Panc1 (cell line): ENCODE results near the gene ZNF775.

ENCODE experiments used
- POLR2AphosphoS5 ChIP-seq: IDR thresholded peaks from 2 replicates; pipeline ENCODE4 v1.6.1; 2012; ENCODE audit warnings: mild to moderate bottlenecking, low read depth, low read length, moderate library complexity
- TF ChIP-seq, protein P1 (sequence below): fragments of 450-650 bp; IDR thresholded peaks from 2 replicates; pipeline ENCODE4 v1.5.1; 2017; ENCODE audit warnings: mild to moderate bottlenecking

DNA sequence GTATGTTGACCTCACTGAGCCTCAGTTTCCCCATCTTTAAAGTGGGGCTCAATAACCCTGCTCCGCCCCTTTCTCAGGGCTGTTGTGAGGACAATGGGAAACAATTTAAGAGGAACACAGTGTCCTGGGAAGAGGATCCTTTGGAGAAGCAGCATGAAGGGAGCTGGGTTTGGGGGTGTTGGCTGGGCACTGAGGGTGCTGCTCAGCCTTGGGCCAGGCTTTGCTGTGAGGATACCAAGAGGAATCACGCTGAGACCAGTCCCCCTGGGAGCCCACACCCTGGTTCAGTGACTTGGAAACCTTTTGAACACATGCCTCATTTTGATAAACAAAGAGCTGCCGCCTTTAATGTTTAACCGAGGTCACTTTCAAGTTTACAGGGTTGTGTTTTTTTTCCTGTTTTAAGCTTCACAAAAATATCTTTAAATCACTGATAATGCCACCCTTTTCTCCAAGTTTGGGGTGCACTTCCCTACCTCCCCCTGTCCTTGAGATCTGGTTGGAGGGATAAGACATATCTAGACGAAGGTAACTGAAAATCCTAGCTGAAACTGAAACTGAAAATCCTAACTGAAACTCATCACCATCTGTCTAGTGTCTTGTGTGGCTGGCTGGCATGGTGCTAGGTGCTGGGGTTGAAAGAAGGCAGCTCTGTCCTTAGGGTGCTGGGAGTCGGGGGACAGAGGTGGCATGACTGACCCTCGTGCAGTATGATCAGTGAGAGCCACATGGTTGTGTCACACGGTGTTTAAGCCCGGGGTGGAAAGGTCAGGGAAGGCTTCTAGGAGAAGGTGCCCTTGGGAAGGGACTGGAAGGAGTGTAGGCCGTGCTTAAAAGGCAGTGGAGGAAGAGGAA is 27.7 kb downstream of the ZNF775 start:
- TF ChIP-seq, protein P1, sequence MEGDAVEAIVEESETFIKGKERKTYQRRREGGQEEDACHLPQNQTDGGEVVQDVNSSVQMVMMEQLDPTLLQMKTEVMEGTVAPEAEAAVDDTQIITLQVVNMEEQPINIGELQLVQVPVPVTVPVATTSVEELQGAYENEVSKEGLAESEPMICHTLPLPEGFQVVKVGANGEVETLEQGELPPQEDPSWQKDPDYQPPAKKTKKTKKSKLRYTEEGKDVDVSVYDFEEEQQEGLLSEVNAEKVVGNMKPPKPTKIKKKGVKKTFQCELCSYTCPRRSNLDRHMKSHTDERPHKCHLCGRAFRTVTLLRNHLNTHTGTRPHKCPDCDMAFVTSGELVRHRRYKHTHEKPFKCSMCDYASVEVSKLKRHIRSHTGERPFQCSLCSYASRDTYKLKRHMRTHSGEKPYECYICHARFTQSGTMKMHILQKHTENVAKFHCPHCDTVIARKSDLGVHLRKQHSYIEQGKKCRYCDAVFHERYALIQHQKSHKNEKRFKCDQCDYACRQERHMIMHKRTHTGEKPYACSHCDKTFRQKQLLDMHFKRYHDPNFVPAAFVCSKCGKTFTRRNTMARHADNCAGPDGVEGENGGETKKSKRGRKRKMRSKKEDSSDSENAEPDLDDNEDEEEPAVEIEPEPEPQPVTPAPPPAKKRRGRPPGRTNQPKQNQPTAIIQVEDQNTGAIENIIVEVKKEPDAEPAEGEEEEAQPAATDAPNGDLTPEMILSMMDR: no peak
- TF ChIP-seq POLR2AphosphoS5: no peak
